T1000 (cell line): ENCODE measurements around the gene HEBP1.
"Not testable (repeated sequence)": the region's sequence is repeated elsewhere in the genome, so short reads cannot be mapped to it uniquely, and the experiment has no call there.

ENCODE experiments used
- DNase-seq: peaks from one replicate; lab custom pipeline; 2025; ENCODE audit warnings: mixed read lengths; lab: John Stamatoyannopoulos, UW

Gene HEBP1

GRCh38 chr12:12999959-13000615 is at the start of gene HEBP1:
Gene HEBP1, minus strand, starts transcription at chr12:13000265. Its CDS starts 151 bp downstream, at chr12:13000114.
- DNase-seq, result peak; percentile 86

GRCh38 chr12:13049816-13050215 is 49.8 kb upstream of the HEBP1 start:
- no peak for DNase-seq

- DNase-seq, result no peak
Measured at GRCh38 chr12:13046964-13047363, 46.9 kb upstream of the HEBP1 start.

- DNase-seq, result no peak
Measured at GRCh38 chr12:13045816-13046215, 45.8 kb upstream of the HEBP1 start.

- DNase-seq, result no peak
Measured at GRCh38 chr12:13044906-13045299, 44.8 kb upstream of the HEBP1 start.

- peak; percentile 44 for DNase-seq
Measured at GRCh38 chr12:13044002-13044905, 44.2 kb upstream of the HEBP1 start, which contains the start of gene FAM234B. Gene FAM234B, plus strand, starts transcription at chr12:13044381. Its CDS starts 23 bp downstream, at chr12:13044404.

GRCh38 chr12:13042666-13043230 is 42.7 kb upstream of the HEBP1 start:
- no peak for DNase-seq

- no peak for DNase-seq
Measured at GRCh38 chr12:13041224-13041623, 41.2 kb upstream of the HEBP1 start.

GRCh38 chr12:13039328-13039956 is 39.4 kb upstream of the HEBP1 start:
- DNase-seq, result no peak

- no peak for DNase-seq
Measured at GRCh38 chr12:13038491-13039161, 38.6 kb upstream of the HEBP1 start.

- DNase-seq, result no peak
Measured at GRCh38 chr12:13036881-13037280, 36.8 kb upstream of the HEBP1 start.

- not testable (repeated sequence) for DNase-seq
Measured at GRCh38 chr12:13035335-13035734, 35.3 kb upstream of the HEBP1 start.

GRCh38 chr12:13033476-13033875 is 33.4 kb upstream of the HEBP1 start:
- no peak for DNase-seq

GRCh38 chr12:13032164-13032563 is 32.1 kb upstream of the HEBP1 start:
- DNase-seq, result no peak

- no peak for DNase-seq
Measured at GRCh38 chr12:13030541-13031291, 30.7 kb upstream of the HEBP1 start.

GRCh38 chr12:13028825-13029570 is 28.9 kb upstream of the HEBP1 start:
- no peak for DNase-seq

- no peak for DNase-seq
Measured at GRCh38 chr12:13027508-13027907, 27.4 kb upstream of the HEBP1 start.

GRCh38 chr12:13027032-13027431 is 27.0 kb upstream of the HEBP1 start:
- DNase-seq, result no peak

GRCh38 chr12:13026286-13026685 is 26.2 kb upstream of the HEBP1 start:
- DNase-seq, result no peak

GRCh38 chr12:13024531-13024916 is 24.5 kb upstream of the HEBP1 start:
- no peak for DNase-seq
